ENCODE results near the gene LAMC2. TPM values are rescaled to one million over a fixed set of nuclear protein-coding genes. Genes with fewer than 3 reads are reported as not detected.

Gene LAMC2
- total RNA-seq, 2 donors from 2014 or later, result not detected

DNA sequence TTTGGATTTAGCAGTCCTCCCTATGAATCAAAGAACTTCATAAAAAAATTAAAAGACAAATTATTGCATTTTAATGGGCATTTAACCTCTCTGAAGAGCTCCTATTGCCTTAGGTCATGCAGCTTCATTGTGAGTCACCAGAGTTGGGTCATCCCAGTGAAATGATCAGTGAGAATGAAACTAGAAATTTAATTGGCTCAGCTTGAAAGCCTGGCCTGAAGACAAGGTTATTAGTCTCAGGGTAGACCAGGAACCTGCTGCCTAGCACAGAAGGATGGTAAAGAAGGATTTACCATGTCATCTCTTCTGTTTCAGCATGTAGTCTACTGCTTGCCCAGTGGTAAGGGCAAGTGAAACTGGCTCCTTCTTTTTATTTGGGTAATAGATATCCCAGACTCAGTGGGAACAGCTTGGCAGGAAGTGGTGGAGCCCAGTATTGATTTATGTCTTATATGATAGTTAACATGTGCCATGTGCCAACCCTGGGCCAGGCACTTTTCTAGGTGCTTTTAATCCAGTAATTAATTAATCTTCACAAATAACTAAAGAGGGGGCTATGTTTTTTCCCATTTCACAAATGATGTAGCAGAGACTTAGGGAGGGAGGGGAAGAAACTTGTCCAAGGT is 23.6 kb downstream of the LAMC2 start:
- peaks cover 0 to 3% of the 10 kb centered on the region in 2 donors for H3K4me1 Mint-ChIP-seq (ENCODE audit: low read depth in 2 of 2)
- H3K27ac Mint-ChIP-seq, result no peak overlapping the region
- DNase-seq (ENCODE audit: low spot score), result no peak
- no peak overlapping the region for H3K4me3 Mint-ChIP-seq
- ATAC-seq, result peak; percentile 67 to 70
- H3K36me3 Mint-ChIP-seq, result no peaks in the 10 kb centered on the region
- H3K9me3 Mint-ChIP-seq, result no peaks in the 10 kb centered on the region
- H3K27me3 Mint-ChIP-seq, result peaks cover 24 to 36% of the 10 kb centered on the region in 2 donors

DNA sequence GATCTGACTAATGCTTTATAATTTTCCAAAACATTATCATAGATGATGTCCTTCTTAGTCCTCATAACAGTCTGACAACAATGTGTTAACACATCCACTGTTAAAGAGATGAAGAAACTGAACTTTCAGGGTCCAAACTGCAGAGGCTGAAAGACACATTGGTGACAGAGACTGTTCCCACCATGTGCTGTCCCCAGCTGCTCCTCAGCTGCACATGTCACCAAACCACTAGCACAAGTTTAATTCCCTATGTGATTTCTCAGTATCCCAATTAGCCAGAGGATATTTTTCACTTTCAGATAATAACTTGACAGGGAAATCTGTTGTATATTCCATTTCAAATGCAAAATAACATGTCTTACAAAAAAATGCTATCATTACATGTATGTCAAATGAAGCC is 24.6 kb downstream of the LAMC2 start:
- Mint-ChIP-seq H3K4me3 (no peak overlapping the region), H3K27ac (no peak overlapping the region), H3K27me3 (peaks cover 20 to 34% of the 10 kb centered on the region in 2 donors), H3K36me3 (no peaks in the 10 kb centered on the region), H3K9me3 (no peaks in the 10 kb centered on the region), H3K4me1 (ENCODE audit: low read depth in 2 of 2) (peaks cover 0 to 3% of the 10 kb centered on the region in 2 donors)
- no peak for DNase-seq (ENCODE audit: low spot score)
- no peak for ATAC-seq

DNA sequence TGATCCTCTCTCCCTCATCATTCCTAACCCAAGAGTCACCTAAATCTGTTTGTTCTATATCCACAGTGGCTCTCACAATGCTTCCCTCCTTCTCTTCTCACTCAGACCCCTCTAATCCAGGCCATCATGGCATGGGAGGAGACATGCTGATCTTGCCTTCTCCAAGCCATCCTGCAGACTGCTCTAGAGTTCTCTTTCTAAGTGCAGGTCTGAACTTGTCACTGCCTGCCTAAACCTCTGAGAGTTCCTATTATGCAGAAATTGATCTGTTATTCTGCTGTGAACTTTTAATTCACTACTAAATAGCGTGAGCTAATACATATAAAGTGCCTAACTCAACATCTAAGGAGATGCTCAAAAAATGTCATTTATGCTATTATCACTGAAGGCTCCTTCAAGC is 26.8 kb downstream of the LAMC2 start:
- DNase-seq (ENCODE audit: low spot score) (no peak), ATAC-seq (no peak)
- H3K9me3 Mint-ChIP-seq, result no peaks in the 10 kb centered on the region
- no peak overlapping the region for H3K27ac Mint-ChIP-seq
- no peaks in the 10 kb centered on the region for H3K36me3 Mint-ChIP-seq
- no peak overlapping the region for H3K4me3 Mint-ChIP-seq
- peaks cover 27 to 42% of the 10 kb centered on the region in 2 donors for H3K27me3 Mint-ChIP-seq
- H3K4me1 Mint-ChIP-seq (ENCODE audit: low read depth in 2 of 2), result peaks cover 0 to under 1% of the 10 kb centered on the region in 2 donors

DNA sequence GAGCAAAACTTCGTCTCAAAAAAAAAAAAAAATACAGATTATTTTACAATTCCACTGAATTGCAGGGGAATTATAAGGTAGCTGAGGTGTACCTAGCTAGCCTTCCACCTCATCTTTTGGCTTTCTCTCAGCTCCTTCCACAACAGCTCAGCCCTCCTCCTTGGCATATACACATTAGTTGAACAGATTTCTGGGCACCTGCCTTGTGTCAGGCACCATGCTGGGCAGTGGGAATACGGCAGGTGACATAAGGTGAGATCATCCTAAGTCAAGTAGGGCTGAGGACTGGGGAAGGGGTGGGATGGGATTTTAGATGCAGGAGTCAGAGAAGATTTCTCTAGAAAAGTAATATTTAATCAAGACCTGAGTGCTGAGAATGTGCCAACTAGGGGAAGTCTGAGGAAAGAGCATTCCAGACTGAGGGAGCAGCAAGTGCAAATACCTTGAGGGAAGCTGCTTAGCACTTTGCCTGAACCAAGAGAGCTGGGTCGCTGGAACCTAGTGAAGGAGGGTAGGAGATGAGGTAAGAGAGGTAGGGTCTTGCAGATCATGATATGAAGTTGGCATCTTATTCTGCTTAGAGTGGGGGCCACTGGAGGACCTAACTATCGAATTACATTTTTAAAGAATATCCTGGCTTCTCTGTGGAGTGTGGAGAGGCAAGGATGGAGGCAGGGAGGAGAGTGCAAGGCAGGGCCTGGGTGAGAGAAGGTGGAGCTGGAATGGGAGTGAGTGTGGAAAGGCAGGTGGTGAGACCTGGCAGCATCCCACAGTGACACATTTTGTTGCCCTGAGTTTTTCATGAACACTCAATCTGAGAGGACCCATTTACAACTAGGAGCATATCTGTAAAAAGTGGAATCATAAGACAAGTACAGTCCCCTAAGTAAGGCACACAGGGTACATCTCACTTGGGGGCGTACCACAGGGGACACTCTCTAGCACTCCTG is 28.2 kb downstream of the LAMC2 start:
- DNase-seq (ENCODE audit: low spot score) (no peak), ATAC-seq (no peak)
- Mint-ChIP-seq H3K4me1 (ENCODE audit: low read depth in 2 of 2) (no peaks in the 10 kb centered on the region), H3K4me3 (no peak overlapping the region), H3K27me3 (peaks cover 26 to 39% of the 10 kb centered on the region in 2 donors), H3K36me3 (no peaks in the 10 kb centered on the region), H3K9me3 (no peaks in the 10 kb centered on the region), H3K27ac (no peak overlapping the region)

DNA sequence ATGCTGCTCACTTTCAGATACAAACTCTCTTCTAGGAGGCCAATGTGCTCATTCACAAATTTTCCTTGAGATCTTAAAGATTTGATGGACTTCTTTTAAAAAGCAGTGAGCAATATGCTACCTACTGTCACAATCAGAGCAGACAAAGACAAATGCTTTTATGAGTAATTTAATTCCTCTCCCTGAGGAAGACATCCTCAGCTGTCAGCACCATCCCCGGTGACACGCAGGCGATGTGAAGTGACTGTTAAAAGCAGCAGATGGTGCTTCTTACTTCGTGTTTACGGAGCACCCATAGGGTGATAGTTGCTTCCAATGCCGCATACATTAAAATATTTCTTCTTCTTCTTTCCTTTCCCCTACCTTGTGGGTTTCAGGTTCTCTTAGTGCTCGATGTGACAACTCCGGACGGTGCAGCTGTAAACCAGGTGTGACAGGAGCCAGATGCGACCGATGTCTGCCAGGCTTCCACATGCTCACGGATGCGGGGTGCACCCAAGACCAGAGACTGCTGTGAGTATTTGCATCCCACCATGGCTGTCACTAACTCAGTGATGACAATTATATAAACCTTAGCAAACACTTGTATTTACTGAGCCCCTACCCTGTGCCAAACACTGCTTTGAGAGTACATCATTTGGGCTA is 29.1 kb downstream of the LAMC2 start:
- no peaks in the 10 kb centered on the region for H3K9me3 Mint-ChIP-seq
- no peaks in the 10 kb centered on the region for H3K4me1 Mint-ChIP-seq (ENCODE audit: low read depth in 2 of 2)
- no peaks in the 10 kb centered on the region for H3K36me3 Mint-ChIP-seq
- DNase-seq (ENCODE audit: low spot score) (no peak), ATAC-seq (no peak)
- H3K27ac Mint-ChIP-seq, result no peak overlapping the region
- H3K4me3 Mint-ChIP-seq, result no peak overlapping the region
- peaks cover 27 to 37% of the 10 kb centered on the region in 2 donors for H3K27me3 Mint-ChIP-seq

DNA sequence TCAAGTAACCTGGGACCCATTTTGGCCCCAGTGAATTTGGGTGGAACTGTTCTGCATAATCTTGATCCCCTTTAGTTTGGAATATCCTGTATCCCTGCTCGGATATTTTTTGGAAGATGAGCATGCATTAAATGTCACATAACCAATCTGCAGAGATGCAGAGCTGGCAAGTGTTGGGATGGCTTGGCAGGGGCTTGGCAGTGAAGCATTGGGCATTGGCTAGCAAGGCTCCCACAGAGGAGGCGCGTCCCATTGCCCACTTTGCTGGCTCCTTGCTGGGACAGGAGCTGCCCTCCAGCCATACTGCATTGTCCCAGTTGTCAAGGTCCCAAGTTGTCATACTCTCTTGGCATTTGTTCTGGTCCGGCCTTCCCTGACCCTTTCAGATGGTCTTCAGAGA is 29.9 kb downstream of the LAMC2 start:
- Mint-ChIP-seq H3K27ac (no peak overlapping the region), H3K27me3 (peaks cover 27 to 37% of the 10 kb centered on the region in 2 donors), H3K4me3 (no peak overlapping the region), H3K36me3 (no peaks in the 10 kb centered on the region), H3K9me3 (no peaks in the 10 kb centered on the region), H3K4me1 (ENCODE audit: low read depth in 2 of 2) (no peaks in the 10 kb centered on the region)
- DNase-seq (ENCODE audit: low spot score), result no peak
- no peak for ATAC-seq

DNA sequence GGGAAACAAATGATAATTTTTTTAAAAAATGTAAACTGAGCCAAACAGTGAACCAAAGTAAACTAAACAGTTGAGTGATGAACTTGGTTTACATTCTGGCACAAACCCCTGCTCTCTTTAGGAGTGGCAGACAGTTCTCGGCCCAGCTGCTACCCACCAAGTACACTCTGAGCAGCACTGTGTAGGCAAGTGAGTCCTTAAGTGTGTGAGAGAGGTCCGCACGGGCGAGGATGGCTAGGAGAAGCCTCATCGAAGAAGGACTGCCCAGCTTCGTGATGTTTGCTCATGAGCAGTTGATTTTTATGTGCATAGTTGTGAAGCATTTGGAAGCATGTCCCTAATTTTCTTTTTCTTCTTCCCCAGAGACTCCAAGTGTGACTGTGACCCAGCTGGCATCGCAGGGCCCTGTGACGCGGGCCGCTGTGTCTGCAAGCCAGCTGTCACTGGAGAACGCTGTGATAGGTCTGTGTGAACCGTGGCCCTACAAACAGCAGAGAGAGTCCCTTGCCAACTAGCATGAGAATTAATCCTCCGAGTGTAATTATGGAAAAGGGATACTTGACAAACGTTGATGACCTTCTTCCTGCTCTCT is 32.1 kb downstream of the LAMC2 start:
- Mint-ChIP-seq H3K36me3 (no peaks in the 10 kb centered on the region), H3K9me3 (no peaks in the 10 kb centered on the region), H3K4me3 (no peak overlapping the region), H3K4me1 (ENCODE audit: low read depth in 2 of 2) (no peaks in the 10 kb centered on the region), H3K27me3 (peaks cover 15 to 25% of the 10 kb centered on the region in 2 donors), H3K27ac (no peak overlapping the region)
- ATAC-seq, result no peak
- DNase-seq (ENCODE audit: low spot score), result no peak

DNA sequence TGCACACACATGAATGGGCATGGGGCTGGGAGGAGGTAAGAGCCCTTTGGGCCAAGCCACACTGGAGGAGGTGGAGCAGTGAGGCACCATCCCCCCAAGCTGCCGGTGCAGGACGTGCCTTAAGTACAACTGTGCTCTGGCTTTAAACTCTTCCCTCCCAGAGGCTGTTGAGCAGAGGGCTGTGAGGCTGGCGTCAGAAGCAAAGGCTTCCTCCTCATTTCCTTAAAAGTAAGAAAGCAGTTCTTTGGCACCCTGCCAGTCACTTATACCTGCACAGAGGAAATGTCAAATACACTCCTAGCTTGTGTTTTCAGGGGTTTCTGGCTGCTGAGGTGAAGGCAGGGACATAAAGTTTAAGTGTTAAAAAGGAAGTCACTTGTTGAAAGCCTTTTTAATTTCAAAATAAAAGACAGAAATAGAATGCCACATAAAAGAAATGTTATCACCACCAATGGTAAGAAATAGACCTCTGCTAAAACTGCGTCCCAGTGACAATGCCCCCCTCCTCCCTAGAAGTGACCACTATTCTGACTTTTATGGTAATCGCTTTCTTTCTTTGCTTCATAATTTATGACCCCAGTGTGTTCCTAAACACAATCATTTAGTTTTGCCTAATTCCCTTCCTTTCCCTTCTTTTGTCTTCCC is 33.0 kb downstream of the LAMC2 start:
- Mint-ChIP-seq H3K4me3 (no peak overlapping the region), H3K27ac (no peak overlapping the region), H3K4me1 (ENCODE audit: low read depth in 2 of 2) (no peaks in the 10 kb centered on the region), H3K9me3 (no peaks in the 10 kb centered on the region), H3K27me3 (peaks cover 14 to 23% of the 10 kb centered on the region in 2 donors), H3K36me3 (no peaks in the 10 kb centered on the region)
- DNase-seq (ENCODE audit: low spot score) (no peak), ATAC-seq (peak in 1 of 2 donors; percentile 58)

DNA sequence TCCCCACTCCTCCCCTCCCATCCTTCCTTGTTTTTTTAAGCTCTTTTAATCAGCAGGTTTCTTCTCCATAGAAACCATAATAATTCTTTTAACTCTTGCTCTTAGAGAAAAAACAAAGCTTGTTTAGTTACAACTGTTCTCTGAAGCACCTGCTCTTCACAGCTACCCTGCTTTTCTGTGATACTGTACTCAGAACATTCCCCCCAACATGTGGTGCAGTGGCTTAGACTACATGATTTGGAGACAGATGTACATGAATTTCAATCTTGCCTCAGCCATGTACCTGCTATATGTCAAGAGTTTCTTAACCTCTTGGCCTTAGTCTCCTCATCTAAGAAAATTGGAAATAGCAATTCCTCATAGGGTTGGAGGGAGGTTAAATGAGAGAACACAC is 33.5 kb downstream of the LAMC2 start:
- ATAC-seq (no peak), DNase-seq (ENCODE audit: low spot score) (no peak)
- Mint-ChIP-seq H3K4me1 (ENCODE audit: low read depth in 2 of 2) (no peaks in the 10 kb centered on the region), H3K36me3 (no peaks in the 10 kb centered on the region), H3K27me3 (peaks cover 12 to 23% of the 10 kb centered on the region in 2 donors), H3K27ac (no peak overlapping the region), H3K9me3 (no peaks in the 10 kb centered on the region), H3K4me3 (no peak overlapping the region)

DNA sequence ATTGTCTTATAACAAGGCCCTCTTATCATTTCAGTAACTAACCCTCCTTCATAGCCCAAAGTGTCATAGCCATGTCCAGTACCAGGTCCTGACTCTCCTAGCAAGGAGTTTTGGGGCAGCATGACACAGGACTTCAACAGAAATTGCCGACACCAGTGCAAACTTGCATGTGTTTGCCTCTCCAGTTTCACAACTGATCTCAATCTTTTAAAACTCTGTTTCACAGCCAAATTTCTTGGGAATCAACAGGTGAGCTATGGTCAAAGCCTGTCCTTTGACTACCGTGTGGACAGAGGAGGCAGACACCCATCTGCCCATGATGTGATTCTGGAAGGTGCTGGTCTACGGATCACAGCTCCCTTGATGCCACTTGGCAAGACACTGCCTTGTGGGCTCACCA is 36.8 kb downstream of the LAMC2 start:
- Mint-ChIP-seq H3K27me3 (peaks cover 5 to 9% of the 10 kb centered on the region in 2 donors), H3K27ac (no peak overlapping the region), H3K36me3 (no peaks in the 10 kb centered on the region), H3K9me3 (no peaks in the 10 kb centered on the region), H3K4me3 (no peak overlapping the region), H3K4me1 (ENCODE audit: low read depth in 2 of 2) (peaks cover 6 to 7% of the 10 kb centered on the region in 2 donors)
- ATAC-seq (no peak), DNase-seq (ENCODE audit: low spot score) (no peak)

DNA sequence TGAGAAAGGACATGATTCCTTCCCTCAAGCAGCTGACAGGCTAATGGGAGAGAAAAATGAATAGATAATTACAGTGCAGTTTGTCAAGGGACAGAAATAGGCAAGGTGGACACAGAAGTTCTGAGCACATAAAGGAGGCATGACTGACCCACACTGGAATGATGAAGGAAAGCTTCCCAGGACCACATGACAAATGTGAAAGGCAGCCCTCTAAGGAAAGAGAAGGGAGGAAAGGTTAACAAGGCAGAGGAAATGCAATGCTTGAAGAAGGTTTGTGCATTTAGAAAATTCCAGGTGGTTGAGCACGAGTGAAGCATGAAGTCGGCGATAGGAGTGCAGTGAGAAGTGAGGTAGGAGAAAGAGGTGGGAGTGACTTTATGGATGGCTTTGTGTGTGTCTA is 37.4 kb downstream of the LAMC2 start:
- DNase-seq (ENCODE audit: low spot score) (no peak), ATAC-seq (no peak)
- no peak overlapping the region for H3K27ac Mint-ChIP-seq
- H3K9me3 Mint-ChIP-seq, result no peaks in the 10 kb centered on the region
- H3K36me3 Mint-ChIP-seq, result no peaks in the 10 kb centered on the region
- no peak overlapping the region for H3K4me3 Mint-ChIP-seq
- peaks cover 6 to 7% of the 10 kb centered on the region in 2 donors for H3K4me1 Mint-ChIP-seq (ENCODE audit: low read depth in 2 of 2)
- H3K27me3 Mint-ChIP-seq, result peaks cover 5 to 9% of the 10 kb centered on the region in 2 donors

DNA sequence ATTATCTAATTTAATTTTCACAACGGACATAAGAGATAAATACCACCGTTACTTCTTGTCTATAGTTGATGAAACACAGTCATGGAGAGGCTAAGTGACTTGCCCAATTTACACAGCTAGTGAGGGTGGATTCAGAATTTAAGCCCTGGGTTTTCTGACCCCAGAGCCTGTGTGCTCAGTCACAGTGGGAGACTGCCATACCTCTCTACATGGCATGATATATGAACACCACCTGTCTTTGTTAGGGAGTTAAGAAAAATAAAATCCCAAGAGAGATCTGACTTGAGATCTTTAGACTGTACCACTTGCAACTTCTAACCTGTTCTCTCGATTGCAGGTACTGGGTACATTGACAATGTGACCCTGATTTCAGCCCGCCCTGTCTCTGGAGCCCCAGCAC is 40.3 kb downstream of the LAMC2 start:
- DNase-seq (ENCODE audit: low spot score) (no peak), ATAC-seq (no peak)
- Mint-ChIP-seq H3K4me3 (no peak overlapping the region), H3K4me1 (ENCODE audit: low read depth in 2 of 2) (peaks cover 6 to 7% of the 10 kb centered on the region in 2 donors), H3K27me3 (peaks cover 0 to 6% of the 10 kb centered on the region in 2 donors), H3K9me3 (no peaks in the 10 kb centered on the region), H3K36me3 (no peaks in the 10 kb centered on the region), H3K27ac (no peak overlapping the region)

DNA sequence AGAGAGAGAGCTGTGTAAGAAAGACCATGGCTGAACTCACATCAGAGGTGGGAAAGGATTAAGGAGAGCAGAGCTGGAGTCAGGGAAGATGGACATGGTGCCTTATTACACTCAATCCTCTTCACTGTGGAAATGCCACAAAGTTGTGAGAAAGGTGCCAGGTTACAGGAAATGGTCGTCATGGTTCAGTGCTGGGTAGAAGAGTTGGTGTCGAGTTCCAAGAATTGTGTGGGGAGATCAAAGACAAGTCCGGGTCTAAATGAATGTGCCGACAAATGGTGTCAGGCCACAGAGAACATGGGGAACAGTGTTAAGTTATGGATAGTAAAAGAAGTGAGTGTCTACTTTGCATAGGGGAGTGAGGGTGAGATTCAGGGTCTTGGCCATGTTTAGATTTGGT is 40.9 kb downstream of the LAMC2 start:
- Mint-ChIP-seq H3K9me3 (no peaks in the 10 kb centered on the region), H3K27ac (no peak overlapping the region)

More for the DNA sequence above, 40.9 kb downstream of the LAMC2 start:
- DNase-seq (ENCODE audit: low spot score), result no peak
- ATAC-seq, result peak; percentile 41 to 68
- H3K4me3 Mint-ChIP-seq, result peak overlapping the region; percentile 1
- peaks cover 0 to 6% of the 10 kb centered on the region in 2 donors for H3K27me3 Mint-ChIP-seq
- H3K36me3 Mint-ChIP-seq, result no peaks in the 10 kb centered on the region
- H3K4me1 Mint-ChIP-seq (ENCODE audit: low read depth in 2 of 2), result peaks cover 6 to 7% of the 10 kb centered on the region in 2 donors
